ENCODE results near the gene ZNF827.
"Not testable (repeated sequence)": the region's sequence is repeated elsewhere in the genome, so short reads cannot be mapped to it uniquely, and the experiment has no call there.

The ZNF827 gene

GRCh38 chr4:145843148-145843547 lies 95.5 kb downstream of the ZNF827 start:
- no peak for DNase-seq (ENCODE audit: extremely low read depth, insufficient read length)
- H3K27me3 ChIP-seq (replicated peaks; ENCODE audit: control insufficient read depth, insufficient read depth, low read length) = no peaks in the 10 kb centered on the region
- H3K4me3 ChIP-seq (replicated peaks; ENCODE audit: low read depth, low read length) = no peak overlapping the region
- TF ChIP-seq CTCF (IDR thresholded peaks at IDR 0.05; ENCODE audit: insufficient read depth, low read length, poor library complexity, severe bottlenecking) = no peak
- H3K36me3 ChIP-seq (ENCODE audit: control insufficient read depth, insufficient read depth, low read length) = peaks cover 17% of the 10 kb centered on the region

- no peak overlapping the region for H3K4me3 ChIP-seq (replicated peaks; ENCODE audit: low read depth, low read length)
- no peaks in the 10 kb centered on the region for H3K27me3 ChIP-seq (replicated peaks; ENCODE audit: control insufficient read depth, insufficient read depth, low read length)
- peaks cover 14% of the 10 kb centered on the region for H3K36me3 ChIP-seq (ENCODE audit: control insufficient read depth, insufficient read depth, low read length)
- no peak for TF ChIP-seq CTCF (IDR thresholded peaks at IDR 0.05; ENCODE audit: insufficient read depth, low read length, poor library complexity, severe bottlenecking)
- DNase-seq (ENCODE audit: extremely low read depth, insufficient read length) = no peak
Measured at GRCh38 chr4:145842224-145842887, 96.3 kb downstream of the ZNF827 start.

- H3K36me3 ChIP-seq (ENCODE audit: control insufficient read depth, insufficient read depth, low read length) = peaks cover 11% of the 10 kb centered on the region
- no peak for DNase-seq (ENCODE audit: extremely low read depth, insufficient read length)
- no peak for TF ChIP-seq CTCF (IDR thresholded peaks at IDR 0.05; ENCODE audit: insufficient read depth, low read length, poor library complexity, severe bottlenecking)
- H3K27me3 ChIP-seq (replicated peaks; ENCODE audit: control insufficient read depth, insufficient read depth, low read length) = no peaks in the 10 kb centered on the region
- H3K4me3 ChIP-seq (replicated peaks; ENCODE audit: low read depth, low read length) = no peak overlapping the region
Measured at GRCh38 chr4:145840801-145841200, 97.8 kb downstream of the ZNF827 start.

- H3K36me3 ChIP-seq (ENCODE audit: control insufficient read depth, insufficient read depth, low read length) = peaks cover 11% of the 10 kb centered on the region
- peak; percentile 54 for TF ChIP-seq CTCF (IDR thresholded peaks at IDR 0.05; ENCODE audit: insufficient read depth, low read length, poor library complexity, severe bottlenecking)
- H3K4me3 ChIP-seq (replicated peaks; ENCODE audit: low read depth, low read length) = no peak overlapping the region
- no peaks in the 10 kb centered on the region for H3K27me3 ChIP-seq (replicated peaks; ENCODE audit: control insufficient read depth, insufficient read depth, low read length)
- no peak for DNase-seq (ENCODE audit: extremely low read depth, insufficient read length)
Measured at GRCh38 chr4:145840162-145840768, 98.4 kb downstream of the ZNF827 start.

- no peak for TF ChIP-seq CTCF (IDR thresholded peaks at IDR 0.05; ENCODE audit: insufficient read depth, low read length, poor library complexity, severe bottlenecking)
- no peak for DNase-seq (ENCODE audit: extremely low read depth, insufficient read length)
- peaks cover 7% of the 10 kb centered on the region for H3K36me3 ChIP-seq (ENCODE audit: control insufficient read depth, insufficient read depth, low read length)
- no peak overlapping the region for H3K4me3 ChIP-seq (replicated peaks; ENCODE audit: low read depth, low read length)
- no peaks in the 10 kb centered on the region for H3K27me3 ChIP-seq (replicated peaks; ENCODE audit: control insufficient read depth, insufficient read depth, low read length)
Measured at GRCh38 chr4:145839151-145839550, 99.5 kb downstream of the ZNF827 start.

- H3K27me3 ChIP-seq (replicated peaks; ENCODE audit: control insufficient read depth, insufficient read depth, low read length); H3K4me3 ChIP-seq (replicated peaks; ENCODE audit: low read depth, low read length); H3K36me3 ChIP-seq (ENCODE audit: control insufficient read depth, insufficient read depth, low read length); DNase-seq (ENCODE audit: extremely low read depth, insufficient read length): not testable (repeated sequence)
Measured at GRCh38 chr4:145832384-145832783, 106.2 kb downstream of the ZNF827 start.

Measured in GM06990 (cell line).